Astrocyte of the spinal cord (primary cell): ENCODE data around the gene ERG.

Experiments used
- DNase-seq: peaks from one replicate; pipeline ENCODE4 v3.0.0; 2011; ENCODE audit warnings: low read depth, low spot score
- H3K4me3 ChIP-seq: 2 replicates; pipeline ENCODE4 v1.5.1; 2011; ENCODE audit warnings: low read depth, mild to moderate bottlenecking, low read length, moderate library complexity
- in situ Hi-C: cut with HindIII; loops from 2 replicates; pipeline ENCODE4 v1.10.0; 2017; ENCODE audit warnings: low sequenced_read_pairs
- TF ChIP-seq, protein P1 (sequence below): IDR thresholded peaks from 2 replicates; pipeline ENCODE4 v1.5.1; 2012; ENCODE audit warnings: low read depth, mild to moderate bottlenecking, low read length, inconsistent platforms

Gene ERG

DNA sequence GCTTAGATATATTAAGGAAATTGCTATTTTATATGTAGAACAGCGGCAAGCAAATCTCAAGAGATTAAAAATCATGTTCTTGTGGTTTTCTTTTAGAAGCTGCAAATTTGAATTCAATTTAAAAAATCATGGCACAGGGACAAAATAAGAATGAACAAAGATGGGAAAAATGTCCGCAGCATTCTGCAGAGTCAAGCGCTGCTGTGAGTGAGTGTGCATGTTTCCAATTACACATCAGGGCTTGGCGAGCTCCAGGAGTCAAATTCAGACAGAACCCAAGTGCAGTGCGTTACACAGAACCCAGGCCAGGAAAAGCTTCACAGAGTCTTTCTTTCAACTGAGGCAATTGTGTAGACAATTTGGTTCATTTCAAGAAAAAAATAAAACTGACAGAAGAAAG is 33.3 kb upstream of the ERG start:
- DNase-seq = no peak
- H3K4me3 ChIP-seq = no peak overlapping the region
- TF ChIP-seq, protein P1, sequence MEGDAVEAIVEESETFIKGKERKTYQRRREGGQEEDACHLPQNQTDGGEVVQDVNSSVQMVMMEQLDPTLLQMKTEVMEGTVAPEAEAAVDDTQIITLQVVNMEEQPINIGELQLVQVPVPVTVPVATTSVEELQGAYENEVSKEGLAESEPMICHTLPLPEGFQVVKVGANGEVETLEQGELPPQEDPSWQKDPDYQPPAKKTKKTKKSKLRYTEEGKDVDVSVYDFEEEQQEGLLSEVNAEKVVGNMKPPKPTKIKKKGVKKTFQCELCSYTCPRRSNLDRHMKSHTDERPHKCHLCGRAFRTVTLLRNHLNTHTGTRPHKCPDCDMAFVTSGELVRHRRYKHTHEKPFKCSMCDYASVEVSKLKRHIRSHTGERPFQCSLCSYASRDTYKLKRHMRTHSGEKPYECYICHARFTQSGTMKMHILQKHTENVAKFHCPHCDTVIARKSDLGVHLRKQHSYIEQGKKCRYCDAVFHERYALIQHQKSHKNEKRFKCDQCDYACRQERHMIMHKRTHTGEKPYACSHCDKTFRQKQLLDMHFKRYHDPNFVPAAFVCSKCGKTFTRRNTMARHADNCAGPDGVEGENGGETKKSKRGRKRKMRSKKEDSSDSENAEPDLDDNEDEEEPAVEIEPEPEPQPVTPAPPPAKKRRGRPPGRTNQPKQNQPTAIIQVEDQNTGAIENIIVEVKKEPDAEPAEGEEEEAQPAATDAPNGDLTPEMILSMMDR = no peak
- in situ Hi-C loops = no loop called here

DNA sequence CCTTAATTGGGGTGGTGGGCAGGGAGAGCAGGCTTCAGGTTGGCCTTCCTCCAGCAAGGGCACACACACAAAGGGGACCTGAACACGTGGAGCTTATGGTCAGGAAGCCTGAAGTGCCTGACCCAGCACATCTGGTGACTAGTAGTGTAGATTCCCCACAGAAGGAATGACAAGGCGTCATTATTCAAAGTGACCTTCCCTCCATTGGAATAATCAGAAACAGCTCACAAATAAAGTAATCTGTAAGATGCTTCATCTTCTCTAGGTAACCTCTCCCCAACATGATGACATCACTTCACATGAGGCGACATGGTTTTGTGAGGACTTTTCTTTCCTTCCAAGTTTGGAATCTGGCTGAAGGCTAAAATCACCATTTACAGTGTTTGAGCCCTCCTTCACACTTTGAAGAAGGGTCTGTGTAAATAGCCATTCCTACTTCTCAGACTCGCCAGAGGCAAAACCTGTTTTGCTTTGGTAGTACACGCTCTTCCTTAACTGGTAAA is 32.8 kb upstream of the ERG start:
- in situ Hi-C loops = no loop called here
- H3K4me3 ChIP-seq = no peak overlapping the region
- DNase-seq = no peak
- TF ChIP-seq, protein P1 = no peak

DNA sequence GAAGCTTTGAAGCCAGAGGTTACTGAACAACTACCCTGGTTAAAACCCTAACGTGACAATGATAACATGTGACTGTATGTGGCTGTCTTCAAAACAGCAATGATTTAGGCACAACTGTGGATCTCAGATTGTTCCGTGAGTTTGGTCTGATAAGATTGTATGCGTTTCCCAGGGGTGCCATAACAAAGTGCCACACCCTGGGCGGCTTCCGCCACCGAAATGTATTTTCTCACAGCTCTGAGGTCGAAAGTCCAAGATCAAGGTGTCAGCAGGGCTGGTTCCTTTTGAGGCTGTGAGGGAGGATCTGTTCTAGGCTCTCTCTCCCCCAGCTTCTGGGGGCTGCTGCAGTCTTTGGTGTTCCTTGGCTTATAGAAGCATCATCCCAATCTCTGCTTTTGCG is 29.5 kb upstream of the ERG start:
- no peak for DNase-seq
- TF ChIP-seq, protein P1 = no peak
- H3K4me3 ChIP-seq = no peak overlapping the region
- in situ Hi-C loops = no loop called here

DNA sequence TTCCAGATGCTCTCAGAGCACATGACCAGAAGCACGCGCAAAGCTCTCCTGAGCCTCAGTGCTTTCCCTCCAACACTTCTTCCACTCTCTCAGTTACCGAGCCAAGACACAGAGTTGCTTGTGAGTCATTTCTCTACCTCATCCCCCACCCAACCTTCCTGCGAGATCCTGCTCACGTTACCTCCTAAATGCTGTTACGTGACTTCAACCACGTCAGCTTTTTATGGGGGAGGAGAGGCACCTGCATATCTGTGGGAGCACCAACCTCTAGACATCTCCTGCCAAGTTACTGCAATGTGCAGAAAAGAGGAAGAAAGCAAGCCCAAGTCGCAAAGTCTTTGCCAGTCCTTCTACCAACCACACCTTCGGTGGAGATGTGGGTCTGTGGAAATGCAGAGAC is 27.2 kb upstream of the ERG start:
- TF ChIP-seq, protein P1 = no peak
- no peak for DNase-seq
- H3K4me3 ChIP-seq = no peak overlapping the region
- in situ Hi-C loops = no loop called here

DNA sequence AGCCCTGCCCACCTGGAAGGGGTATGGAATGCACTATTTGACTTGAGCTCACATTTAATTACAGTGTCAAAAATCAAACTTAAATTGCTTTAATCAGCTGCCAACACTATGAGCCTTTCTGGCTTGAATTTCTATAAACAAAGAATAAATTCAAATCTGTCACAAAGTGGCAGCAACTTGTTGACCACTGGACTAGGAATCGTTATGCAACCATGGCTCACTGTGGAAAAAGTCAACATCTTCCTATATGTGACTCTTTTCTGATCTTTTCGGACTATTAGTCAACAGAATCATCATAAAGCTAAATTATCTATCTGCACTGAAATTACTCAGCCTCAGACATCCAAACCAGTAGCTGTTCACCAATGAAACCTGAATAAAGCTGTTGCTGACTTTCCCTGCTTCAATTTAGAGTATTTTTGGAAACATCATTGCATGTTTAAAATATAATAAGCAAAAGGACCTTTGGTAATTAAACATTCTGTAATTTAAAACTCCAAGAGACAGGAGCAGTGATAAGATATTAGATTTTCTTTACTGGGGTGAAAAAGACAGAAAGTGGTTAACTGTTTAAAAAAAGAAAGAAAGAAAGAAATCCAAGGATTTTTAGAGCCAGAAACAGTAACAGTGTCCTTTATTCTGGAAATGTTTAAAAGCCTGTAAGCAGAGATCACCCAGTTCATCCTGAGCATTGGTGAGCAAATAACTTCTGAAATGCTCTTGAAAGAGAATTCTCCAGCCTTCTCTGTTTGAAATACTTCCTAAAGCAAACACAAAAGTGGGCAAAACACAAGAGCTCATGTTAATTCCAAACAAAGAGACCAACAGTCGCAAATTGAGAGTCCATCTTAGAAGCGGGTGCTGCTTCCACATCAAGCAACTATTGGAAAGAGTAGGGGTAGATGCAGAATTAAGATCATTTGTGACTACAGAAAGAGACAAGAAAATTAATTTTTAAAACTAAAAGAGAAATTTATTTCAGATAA is 26.2 kb upstream of the ERG start:
- H3K4me3 ChIP-seq = no peak overlapping the region
- TF ChIP-seq, protein P1 = no peak
- in situ Hi-C loops = no loop called here
- no peak for DNase-seq

DNA sequence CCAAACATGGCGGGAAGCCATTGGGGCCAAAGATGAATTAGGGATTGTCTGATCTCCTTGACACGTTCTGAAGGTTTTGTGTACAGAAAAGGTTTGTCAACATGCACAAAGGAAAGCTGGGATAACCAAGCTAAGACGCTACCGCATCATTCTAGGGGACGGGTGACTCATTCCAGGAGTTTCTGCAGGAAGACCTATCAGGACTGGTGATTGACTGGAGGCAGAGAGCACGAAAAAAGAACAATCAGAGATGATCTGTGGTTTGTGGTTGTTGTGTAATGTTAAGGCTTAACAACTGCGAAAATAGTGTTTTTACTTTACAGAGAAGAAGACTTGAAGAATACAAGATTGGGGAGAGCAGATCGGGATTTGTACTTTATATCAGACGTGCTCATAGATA is 22.2 kb upstream of the ERG start:
- TF ChIP-seq, protein P1 = no peak

More for the DNA sequence above, 22.2 kb upstream of the ERG start:
- in situ Hi-C loops = no loop called here
- DNase-seq = no peak
- no peak overlapping the region for H3K4me3 ChIP-seq
